ENCODE results near the gene ATP5ME.
A peak's percentile ranks its signal among the peaks of the same experiment; 100 is the strongest.

ATP5ME gene

GRCh38 chr4:666822-667544 lies 7.1 kb downstream of the ATP5ME start:
- DNase-seq, result peak; percentile 18

GRCh38 chr4:666436-666810 lies 7.7 kb downstream of the ATP5ME start:
- DNase-seq, result peak; percentile 25

DNA sequence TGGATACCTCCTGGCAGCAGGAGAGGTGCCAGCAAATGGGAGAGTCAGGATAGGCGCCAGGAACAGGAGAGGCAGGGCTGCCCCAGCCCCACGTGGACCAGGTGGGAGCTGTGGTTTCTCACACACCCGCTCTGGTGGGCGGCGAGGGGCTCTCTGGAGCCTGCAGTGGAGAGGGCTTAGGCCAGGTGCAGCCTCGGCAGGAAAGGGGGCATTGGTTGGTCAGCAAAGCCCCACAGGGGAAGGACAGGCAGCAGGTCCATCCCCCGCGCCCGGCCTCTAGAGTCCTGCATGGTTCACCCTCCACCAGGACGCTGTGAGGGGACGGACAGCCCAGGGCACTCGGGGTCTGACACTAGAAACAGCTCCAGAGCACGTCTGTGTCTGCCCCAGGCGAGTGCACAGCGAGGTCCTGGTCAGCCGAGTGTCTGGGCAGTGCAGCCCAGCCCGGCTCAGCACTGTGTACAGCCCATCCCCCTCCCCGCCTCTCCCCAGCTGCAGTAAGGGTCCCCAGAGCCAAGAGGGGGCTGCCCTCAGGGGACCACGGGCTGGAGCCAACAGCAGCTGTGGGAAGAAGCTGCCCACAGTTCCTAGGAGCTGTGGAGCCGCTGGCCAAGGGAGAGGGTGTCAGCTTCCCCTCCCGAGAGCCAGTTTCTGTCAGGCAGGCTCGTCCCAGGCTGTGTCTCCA lies 8.2 kb downstream of the ATP5ME start:
- DNase-seq, result peak; percentile 26

DNA sequence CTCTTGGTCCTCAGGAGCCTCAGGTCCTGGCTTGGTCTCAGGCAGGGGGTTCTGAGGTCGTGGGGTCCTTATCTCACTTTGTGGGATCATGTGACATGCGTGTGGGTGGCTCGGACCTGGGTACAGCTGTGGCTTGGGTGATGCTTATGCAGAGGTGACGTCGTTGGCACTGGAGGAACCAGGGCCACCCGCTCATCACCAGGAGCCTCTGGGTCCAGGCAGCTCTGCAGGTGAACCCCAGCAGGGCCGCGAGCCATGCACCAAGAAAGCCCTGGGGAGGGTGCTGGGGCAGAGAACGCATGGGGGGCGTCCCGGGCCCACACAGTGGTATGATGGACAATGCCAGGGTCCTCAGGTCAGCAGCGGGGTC lies 8.7 kb downstream of the ATP5ME start:
- peak; percentile 16 for DNase-seq

GRCh38 chr4:664713-665231 lies 9.3 kb downstream of the ATP5ME start:
- no peak for DNase-seq

DNA sequence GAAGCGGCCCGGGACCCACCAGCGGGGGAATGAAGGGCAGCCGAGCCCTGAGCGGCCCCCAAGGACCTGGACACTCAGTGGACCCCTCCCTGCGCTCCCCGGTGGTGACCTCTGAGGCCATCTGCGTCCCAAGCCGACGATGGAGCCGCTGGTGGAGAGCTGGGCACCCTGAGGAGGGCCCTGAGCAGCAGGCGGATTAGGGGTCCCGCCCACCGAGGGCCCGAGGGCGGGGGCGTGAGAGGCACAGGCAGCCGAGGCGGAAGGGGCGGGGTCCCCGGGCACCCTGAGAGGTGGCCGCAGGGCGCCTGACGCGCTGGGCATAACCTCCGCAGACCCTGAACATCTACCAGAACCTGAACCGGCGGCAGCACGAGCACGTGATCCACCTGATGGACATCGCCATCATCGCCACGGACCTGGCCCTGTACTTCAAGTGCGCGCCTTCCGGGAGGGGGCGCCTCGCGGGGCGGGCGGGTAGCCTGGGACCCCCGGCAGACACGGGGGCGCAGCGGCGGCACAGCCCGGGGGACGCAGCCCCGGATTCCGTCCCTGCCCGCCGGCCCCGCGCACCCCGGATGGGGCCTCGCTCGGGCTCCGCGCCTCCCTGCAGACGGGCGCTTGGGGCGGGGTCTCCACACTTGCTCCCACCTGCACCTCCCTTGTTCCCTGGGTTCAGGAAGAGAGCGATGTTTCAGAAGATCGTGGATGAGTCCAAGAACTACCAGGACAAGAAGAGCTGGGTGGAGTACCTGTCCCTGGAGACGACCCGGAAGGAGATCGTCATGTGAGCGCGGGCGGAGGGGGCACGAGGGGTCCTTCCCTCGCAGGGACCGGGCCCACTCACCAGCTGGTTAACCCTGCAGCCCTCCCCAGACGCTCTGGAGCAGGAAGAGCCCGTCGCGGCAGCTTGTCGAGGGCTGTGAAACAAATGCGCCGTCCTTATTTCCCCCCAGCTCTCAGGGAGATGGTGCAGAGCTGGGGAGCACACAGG lies 10.3 kb downstream of the ATP5ME start:
- DNase-seq, result peak; percentile 75

DNA sequence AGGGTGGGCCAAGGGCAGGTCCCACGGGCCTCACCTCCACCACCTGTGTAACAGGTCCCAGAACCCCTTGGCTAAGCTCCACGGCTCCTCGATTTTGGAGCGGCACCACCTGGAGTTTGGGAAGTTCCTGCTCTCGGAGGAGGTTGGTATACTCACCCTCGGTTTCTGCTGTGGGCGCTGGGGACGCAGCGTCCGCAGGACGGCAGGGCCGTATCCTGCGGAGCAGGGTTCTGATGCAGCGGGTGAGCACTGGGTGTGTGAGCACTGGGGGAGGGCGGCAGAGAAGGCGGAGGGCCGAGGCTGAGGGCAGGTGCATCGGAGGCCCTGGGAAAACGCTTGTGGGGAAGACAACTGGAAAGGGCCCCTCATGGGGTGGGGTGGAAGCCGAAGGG lies 11.0 kb downstream of the ATP5ME start:
- DNase-seq, result peak; percentile 26

GRCh38 chr4:661881-662761 lies 12.0 kb downstream of the ATP5ME start:
- peak; percentile 14 for DNase-seq

GRCh38 chr4:661231-661630 lies 12.8 kb downstream of the ATP5ME start:
- DNase-seq, result peak; percentile 8

- peak; percentile 11 for DNase-seq
Observed at GRCh38 chr4:660401-660800, 13.7 kb downstream of the ATP5ME start.

DNA sequence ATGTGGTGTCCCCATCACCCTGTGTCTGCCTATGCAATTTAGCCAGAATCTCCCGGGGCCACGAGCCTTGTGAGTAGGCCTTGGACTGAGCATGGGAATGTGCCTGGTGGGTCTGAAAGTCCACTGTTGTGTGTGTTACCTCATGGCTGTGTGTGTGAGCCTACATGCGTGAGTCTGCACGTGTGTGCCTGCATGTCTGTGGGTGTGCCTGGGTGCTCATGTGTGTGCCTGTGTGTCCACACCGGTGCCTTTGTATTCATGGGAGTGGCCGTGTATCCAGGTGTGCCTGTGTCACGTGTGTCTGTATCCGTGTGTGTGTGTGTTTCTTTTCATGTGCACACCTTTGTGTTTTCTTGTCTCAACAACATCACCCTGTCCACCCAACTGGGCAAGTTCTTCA lies 14.2 kb downstream of the ATP5ME start:
- DNase-seq, result peak; percentile 16

DNA sequence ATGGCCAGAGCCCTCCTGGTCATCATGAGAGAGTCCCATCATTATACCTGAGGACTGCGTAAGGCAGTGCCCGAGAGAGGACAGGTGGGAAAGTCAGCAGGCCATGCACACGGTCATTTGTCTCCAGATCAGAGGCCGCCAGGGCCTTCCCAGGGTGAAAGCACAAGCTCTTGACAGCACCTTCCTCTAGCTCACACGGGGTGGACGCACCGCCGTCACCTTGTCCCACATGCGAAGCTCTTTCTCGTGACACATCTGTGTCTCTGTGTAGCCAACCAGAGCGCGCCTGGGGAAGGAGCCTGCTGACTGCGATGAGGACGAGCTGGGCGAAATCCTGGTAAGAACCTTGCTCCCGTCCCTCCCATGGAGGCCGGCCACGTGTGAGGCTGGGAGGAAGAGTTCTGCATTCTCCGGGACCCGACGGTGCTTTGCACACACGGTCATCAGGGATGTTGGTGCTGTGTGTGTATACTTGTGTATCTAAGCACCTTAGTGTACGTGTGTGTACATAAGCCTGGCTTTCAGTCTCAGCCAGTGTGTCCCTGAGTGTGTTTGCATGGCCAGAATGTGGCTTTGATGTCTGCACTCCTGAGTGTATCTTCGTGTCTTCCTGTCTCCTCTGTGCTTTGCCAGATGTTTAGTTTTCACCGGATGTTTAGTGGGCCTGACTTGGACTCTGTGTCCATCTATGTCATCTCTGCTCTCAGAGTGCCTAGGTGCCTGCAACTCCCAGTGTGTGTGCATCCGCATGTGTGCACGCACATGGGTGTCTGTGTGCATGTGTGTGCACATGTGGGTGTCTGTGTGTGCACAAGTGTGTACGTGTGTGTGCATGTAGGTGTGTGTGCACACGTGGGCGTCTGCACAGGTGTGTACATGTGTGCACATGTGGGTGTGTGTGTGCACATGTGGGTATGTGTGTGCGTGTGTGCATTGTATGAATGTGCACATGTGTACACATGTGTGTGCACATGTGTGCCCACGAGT lies 15.1 kb downstream of the ATP5ME start:
- DNase-seq, result peak; percentile 14

- peak; percentile 28 for DNase-seq
Observed at GRCh38 chr4:657834-658667, 16.0 kb downstream of the ATP5ME start.

- peak; percentile 18 for DNase-seq
Observed at GRCh38 chr4:657338-657833, 16.7 kb downstream of the ATP5ME start.

- peak; percentile 30 for DNase-seq
Observed at GRCh38 chr4:656436-657337, 17.4 kb downstream of the ATP5ME start.

GRCh38 chr4:655464-656151 lies 18.5 kb downstream of the ATP5ME start:
- peak; percentile 16 for DNase-seq

GRCh38 chr4:654871-655463 lies 19.1 kb downstream of the ATP5ME start:
- DNase-seq, result peak; percentile 13

DNA sequence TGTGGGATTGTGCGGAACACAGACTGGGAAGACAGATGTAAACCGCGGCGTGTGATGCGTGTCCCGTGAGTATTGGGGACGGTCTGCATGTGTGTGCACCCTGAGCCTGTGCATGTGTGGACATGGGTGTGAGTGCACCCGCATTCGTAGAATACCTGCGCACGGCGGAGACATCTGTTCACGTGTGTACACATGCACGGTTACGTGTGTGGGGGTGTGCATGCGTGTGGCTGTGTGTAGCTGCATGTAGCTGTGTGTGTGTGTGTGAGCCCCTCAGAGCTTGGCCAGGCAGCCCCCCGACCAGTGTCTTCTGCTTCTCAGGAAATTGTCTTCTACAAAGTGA lies 19.6 kb downstream of the ATP5ME start:
- DNase-seq, result peak; percentile 7
